Gastroesophageal sphincter (tissue), 4 donors: ENCODE data around the gene PRR15. TPM values are rescaled to one million over a fixed set of nuclear protein-coding genes. Genes with fewer than 3 reads are reported as not detected.

Experiments
- ATAC-seq: fragments of 150-250 bp; one replicate; pipeline ENCODE4 v1.9.1; 2016; ENCODE audit warnings: mild to moderate bottlenecking, moderate library complexity
- H3K27ac ChIP-seq, 4 donors: fragments of 200-600 bp; sonication (generic) in 3 of 4; 1 replicate in 3 of 4; 2 replicates in 1 of 4; pipeline ENCODE4 v1.5.1; 2016 to 2019
- H3K27me3 ChIP-seq: fragments of 200-600 bp; sonication (generic); one replicate; pipeline ENCODE4 v1.5.1; 2019
- H3K36me3 ChIP-seq, 2 donors: fragments of 200-600 bp; sonication (generic); one replicate each; pipeline ENCODE4 v1.5.1; 2019; ENCODE audit warnings: control low read depth in 1 of 2
- H3K4me1 ChIP-seq, 3 donors: fragments of 200-600 bp; sonication (generic); 1 replicate in 2 of 3; 2 replicates in 1 of 3; pipeline ENCODE4 v1.5.1; 2016 to 2019; ENCODE audit warnings: control low read depth in 2 of 3
- H3K4me3 ChIP-seq, 2 donors: fragments of 200-600 bp; sonication (generic); one replicate each; pipeline ENCODE4 v1.5.1; 2019; ENCODE audit warnings: mild to moderate bottlenecking in 1 of 2, moderate library complexity in 1 of 2
- H3K9me3 ChIP-seq, 3 donors: fragments of 200-600 bp; sonication (generic); one replicate each; pipeline ENCODE4 v1.5.1; 2017 to 2019; ENCODE audit warnings: control low read depth in 2 of 3
- EP300 ChIP-seq: sonication (generic); formaldehyde crosslinking; IDR thresholded peaks from one replicate; pipeline ENCODE4 v1.6.1; 2017; ENCODE audit warnings: antibody characterized with exemption, mild to moderate bottlenecking
- POLR2A ChIP-seq, 2 donors: fragments of 450-650 bp; IDR thresholded peaks; one replicate each; pipeline ENCODE4 v1.6.1; 2017; ENCODE audit warnings: antibody characterized with exemption in 2 of 2, mild to moderate bottlenecking in 2 of 2, moderate library complexity in 1 of 2
- POLR2AphosphoS5 ChIP-seq: sonication (generic); formaldehyde crosslinking; IDR thresholded peaks from one replicate; pipeline ENCODE4 v1.6.1; 2017; ENCODE audit warnings: antibody characterized with exemption
- WGBS, 2 donors: methylation state at CpG; one replicate each; pipeline ENCODE4 v1.1.5; 2018; ENCODE audit warnings: low coverage in 1 of 2; 5-methylcytosine and 5-hydroxymethylcytosine counted together
- total RNA-seq, 4 donors: library from RNA; depleted of rRNA; stranded (reverse); fragments of >200 nt; gene quantifications; one replicate each; pipeline ENCODE4 v1.1.0, GENCODE V29; 2016
- TF ChIP-seq, protein P1 (sequence below), 4 experiments: fragments of 200-600 bp in 2 of 4; fragments of 450-650 bp in 2 of 4; sonication (generic) in 1 of 4; IDR thresholded peaks; one replicate each; pipeline ENCODE4 v1.5.1; 2017 to 2019; ENCODE audit warnings: antibody characterized with exemption in 4 of 4, mild to moderate bottlenecking in 2 of 4, moderate library complexity in 2 of 4

Gene PRR15
- total RNA-seq, 4 donors from 2014 or later, result 0.35 TPM; not detected in 3

DNA sequence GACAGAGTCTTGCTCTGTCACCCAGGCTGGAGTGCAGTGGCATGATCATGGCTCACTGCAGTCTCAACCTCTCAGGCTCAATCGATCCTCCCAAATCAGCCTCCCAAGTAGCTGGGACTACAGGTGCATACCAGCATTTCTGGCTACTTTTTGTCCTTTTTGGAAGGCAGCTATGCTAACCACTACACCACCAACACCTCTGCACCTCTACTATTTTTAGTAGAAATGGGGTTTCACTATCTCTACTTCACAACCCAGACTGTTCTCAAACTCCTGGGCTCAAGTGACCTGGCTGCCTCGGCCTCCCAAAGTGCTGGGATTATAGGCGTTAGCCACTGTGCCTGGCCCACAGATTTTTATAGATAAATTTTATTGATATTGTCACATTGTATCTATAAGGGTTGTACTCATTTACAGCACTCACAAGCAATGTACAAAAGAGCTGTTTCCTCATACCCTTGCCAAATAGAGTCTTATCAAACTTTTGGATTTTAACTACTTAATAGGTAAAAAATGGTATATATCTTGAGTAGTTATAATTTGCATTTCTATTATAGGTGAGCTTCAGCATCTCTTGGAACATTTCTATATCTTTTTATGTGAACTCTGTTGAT is 23.7 kb downstream of the PRR15 start:
- 69 to 80% methylated on average over 3 of the region's 3 CpGs for WGBS, 2 donors
- no peaks in the 10 kb centered on the region for H3K36me3 ChIP-seq

DNA sequence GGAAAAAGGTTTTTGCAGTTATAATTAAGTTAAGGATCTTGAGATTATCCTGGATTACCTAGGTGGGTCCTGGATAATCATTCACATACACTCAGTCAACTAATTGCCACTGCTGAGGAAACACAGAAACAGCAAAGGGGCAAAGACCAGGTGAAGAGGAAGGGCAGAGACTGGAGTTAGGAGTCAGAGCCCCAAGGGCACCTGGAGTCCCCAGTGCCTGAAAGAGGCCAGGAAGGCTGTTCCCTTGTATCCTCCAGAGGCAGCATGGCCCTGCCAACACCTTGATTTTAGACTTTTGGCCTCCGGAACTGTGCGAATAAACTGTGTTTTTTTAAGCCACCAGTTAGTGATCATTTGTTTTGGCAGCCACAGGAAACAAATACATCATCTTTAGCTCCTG is 24.6 kb downstream of the PRR15 start:
- Histone ChIP-seq H3K9me3 (no peaks in the 10 kb centered on the region), H3K36me3 (no peaks in the 10 kb centered on the region), H3K4me3 (no peak overlapping the region), H3K27ac (no peak overlapping the region), H3K4me1 (no peaks in the 10 kb centered on the region), H3K27me3 (no peaks in the 10 kb centered on the region)
- 60 to 88% methylated on average over 1 to 2 of the region's 2 CpGs for WGBS, 2 donors
- TF ChIP-seq POLR2AphosphoS5 (no peak), POLR2A (IDR thresholded peaks at IDR 0.05) (no peak), EP300 (no peak)
- TF ChIP-seq, protein P1, sequence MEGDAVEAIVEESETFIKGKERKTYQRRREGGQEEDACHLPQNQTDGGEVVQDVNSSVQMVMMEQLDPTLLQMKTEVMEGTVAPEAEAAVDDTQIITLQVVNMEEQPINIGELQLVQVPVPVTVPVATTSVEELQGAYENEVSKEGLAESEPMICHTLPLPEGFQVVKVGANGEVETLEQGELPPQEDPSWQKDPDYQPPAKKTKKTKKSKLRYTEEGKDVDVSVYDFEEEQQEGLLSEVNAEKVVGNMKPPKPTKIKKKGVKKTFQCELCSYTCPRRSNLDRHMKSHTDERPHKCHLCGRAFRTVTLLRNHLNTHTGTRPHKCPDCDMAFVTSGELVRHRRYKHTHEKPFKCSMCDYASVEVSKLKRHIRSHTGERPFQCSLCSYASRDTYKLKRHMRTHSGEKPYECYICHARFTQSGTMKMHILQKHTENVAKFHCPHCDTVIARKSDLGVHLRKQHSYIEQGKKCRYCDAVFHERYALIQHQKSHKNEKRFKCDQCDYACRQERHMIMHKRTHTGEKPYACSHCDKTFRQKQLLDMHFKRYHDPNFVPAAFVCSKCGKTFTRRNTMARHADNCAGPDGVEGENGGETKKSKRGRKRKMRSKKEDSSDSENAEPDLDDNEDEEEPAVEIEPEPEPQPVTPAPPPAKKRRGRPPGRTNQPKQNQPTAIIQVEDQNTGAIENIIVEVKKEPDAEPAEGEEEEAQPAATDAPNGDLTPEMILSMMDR (IDR thresholded peaks at IDR 0.05), result no peak
- ATAC-seq, result no peak

More for the DNA sequence above, 23.7 kb downstream of the PRR15 start:
- H3K9me3 ChIP-seq, result no peaks in the 10 kb centered on the region
- no peak overlapping the region for H3K27ac ChIP-seq
- H3K4me1 ChIP-seq, result no peaks in the 10 kb centered on the region
- no peaks in the 10 kb centered on the region for H3K27me3 ChIP-seq
- no peak for TF ChIP-seq POLR2AphosphoS5
- TF ChIP-seq POLR2A (IDR thresholded peaks at IDR 0.05), result no peak
- TF ChIP-seq, protein P1 (IDR thresholded peaks at IDR 0.05), result no peak
- TF ChIP-seq EP300, result no peak
- no peak overlapping the region for H3K4me3 ChIP-seq
- ATAC-seq, result no peak

DNA sequence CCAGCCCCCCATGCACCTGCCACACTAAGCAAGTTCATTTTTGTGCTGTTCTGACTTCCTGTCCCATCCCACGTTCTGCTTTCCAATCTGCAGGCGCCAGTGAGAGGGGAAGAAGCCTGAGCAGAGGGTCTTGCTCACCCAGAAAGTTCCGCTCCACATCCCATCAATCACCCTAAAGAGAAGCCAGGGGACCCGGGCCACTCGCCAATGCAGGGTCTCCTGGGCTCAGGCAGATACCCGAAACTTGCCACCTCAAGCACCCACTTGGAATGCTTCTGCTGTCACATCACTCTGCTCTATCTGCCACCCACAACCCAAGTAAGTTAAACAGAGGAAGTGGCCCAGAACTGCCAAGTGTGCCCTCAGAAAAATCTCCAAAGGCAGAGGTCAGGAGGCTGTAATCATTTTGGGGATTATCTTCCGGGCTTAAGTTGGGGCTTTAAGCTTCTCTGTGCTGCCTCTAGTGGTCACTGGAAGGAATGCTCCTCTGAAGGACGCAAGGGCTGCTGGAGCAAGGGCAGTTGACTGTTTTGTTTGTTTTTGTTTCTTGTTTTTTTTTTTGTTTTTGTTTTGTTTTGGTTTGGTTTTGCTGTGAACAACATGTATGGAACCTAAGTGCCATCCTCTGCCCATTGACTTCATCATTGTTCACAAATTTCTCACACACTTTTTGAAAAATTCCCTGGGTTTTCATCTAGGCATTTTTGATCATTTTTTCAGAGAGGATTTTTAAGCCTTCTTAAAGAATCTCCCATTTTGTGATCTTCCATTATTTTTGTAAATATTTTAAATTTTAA is 25.5 kb downstream of the PRR15 start:
- H3K27ac ChIP-seq, result no peak overlapping the region
- no peaks in the 10 kb centered on the region for H3K4me1 ChIP-seq
- WGBS, 2 donors, result 59% methylated on average over 6 of the region's 8 CpGs; no CpG with 5 or more reads in 1 of the 2 donors
- no peaks in the 10 kb centered on the region for H3K36me3 ChIP-seq
- ATAC-seq, result no peak
- no peaks in the 10 kb centered on the region for H3K27me3 ChIP-seq
- no peak overlapping the region for H3K4me3 ChIP-seq
- TF ChIP-seq, protein P1 (IDR thresholded peaks at IDR 0.05), result peak; percentile 29 to 72 (median 35)
- TF ChIP-seq EP300 (no peak), POLR2A (IDR thresholded peaks at IDR 0.05) (no peak), POLR2AphosphoS5 (no peak)
- H3K9me3 ChIP-seq, result no peaks in the 10 kb centered on the region

DNA sequence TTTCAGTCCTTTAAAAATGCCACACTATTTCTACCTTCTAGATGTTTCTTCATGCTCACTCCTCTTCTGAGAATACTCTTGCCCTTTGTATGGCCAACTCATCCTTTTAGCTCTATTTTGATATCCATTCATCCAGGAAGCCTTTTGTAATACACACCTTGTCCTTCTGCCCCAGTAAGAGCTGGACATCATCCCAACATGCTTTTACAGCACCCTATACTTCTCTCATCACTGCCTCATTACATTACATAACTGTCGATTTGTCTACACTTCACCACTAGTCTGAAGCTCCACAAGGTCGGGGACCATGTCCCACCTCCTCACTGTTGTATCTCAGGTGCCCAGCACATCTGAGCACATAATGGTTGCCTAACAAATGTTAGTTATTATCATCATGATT is 29.2 kb downstream of the PRR15 start:
- ATAC-seq, result no peak
- H3K4me1 ChIP-seq, result no peaks in the 10 kb centered on the region
- TF ChIP-seq EP300, result no peak
- TF ChIP-seq, protein P1 (IDR thresholded peaks at IDR 0.05), result no peak
- no peak for TF ChIP-seq POLR2AphosphoS5
- no peak for TF ChIP-seq POLR2A (IDR thresholded peaks at IDR 0.05)
- H3K9me3 ChIP-seq, result no peaks in the 10 kb centered on the region
- WGBS, 2 donors, result 88% methylated on average over 2 of the region's 2 CpGs
- H3K36me3 ChIP-seq, result no peaks in the 10 kb centered on the region
- no peak overlapping the region for H3K27ac ChIP-seq
- no peaks in the 10 kb centered on the region for H3K27me3 ChIP-seq
- no peak overlapping the region for H3K4me3 ChIP-seq

DNA sequence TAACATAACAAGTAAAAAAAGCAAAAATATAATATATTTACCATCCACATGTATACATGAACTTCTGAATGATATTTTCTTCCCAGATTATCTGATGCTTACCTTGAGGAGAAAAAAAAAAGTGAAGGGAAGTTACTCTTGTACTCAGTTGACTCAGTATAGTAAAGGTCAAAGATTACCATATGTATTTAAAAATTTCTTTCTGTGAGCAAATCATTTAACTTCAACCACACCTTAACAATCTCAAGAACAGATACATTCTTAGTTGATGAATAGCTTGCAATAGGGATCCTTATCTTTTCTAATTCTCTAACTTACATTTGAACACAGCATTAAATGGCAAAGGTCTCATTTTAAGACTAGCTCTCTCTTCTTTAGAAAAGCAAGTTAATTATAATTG is 29.8 kb downstream of the PRR15 start:
- no peaks in the 10 kb centered on the region for H3K27me3 ChIP-seq
- H3K4me3 ChIP-seq, result no peak overlapping the region
- ATAC-seq, result no peak
- H3K4me1 ChIP-seq, result no peaks in the 10 kb centered on the region
- TF ChIP-seq POLR2A (IDR thresholded peaks at IDR 0.05) (no peak), EP300 (no peak), POLR2AphosphoS5 (no peak)
- TF ChIP-seq, protein P1 (IDR thresholded peaks at IDR 0.05), result no peak
- H3K27ac ChIP-seq, result no peak overlapping the region
- H3K36me3 ChIP-seq, result no peaks in the 10 kb centered on the region
- no peaks in the 10 kb centered on the region for H3K9me3 ChIP-seq
